IMR-90 (cell line): ENCODE data around the gene CARF. TPM values are rescaled to one million over a fixed set of nuclear protein-coding genes. Genes with fewer than 3 reads are reported as not detected.

Source experiments
- ATAC-seq: fragments of 200-7000 bp; cut with Tn5 transposase; 2 replicates; pipeline ENCODE4 v1.9.1; 2020; ENCODE audit warnings: low read depth, mild to moderate bottlenecking, moderate library complexity
- BruUV-seq: library from RNA; stranded (reverse); fragments of 400-500 nt; replicated peaks from 2 replicates; lab custom pipeline; 2021; lab: Mats Ljungman, UMichigan
- CTCF ChIA-PET: fragments of 300-600 bp; formaldehyde crosslinking; extraction: SDS; loops from one replicate; lab custom pipeline; 2021; ENCODE audit warnings: antibody characterized with exemption; lab: Yijun Ruan, JAX
- POLR2A ChIA-PET: fragments of 300-600 bp; sonication (Branson Sonifier 250); formaldehyde crosslinking; loops from one replicate; lab custom pipeline; 2022; ENCODE audit warnings: antibody characterized with exemption; ENCODE audit not compliant: unreplicated experiment; lab: Charles Lee
- DNase-seq: peaks from one replicate; pipeline ENCODE4 v3.0.0; 2013
- H2AFZ ChIP-seq: replicated peaks from 2 replicates; pipeline ENCODE3; 2013; ENCODE audit warnings: low read length, mild to moderate bottlenecking; ENCODE audit not compliant: poor library complexity
- H2AK5ac ChIP-seq: 2 replicates; pipeline ENCODE4 v1.6.1; 2013; ENCODE audit warnings: low read depth, low read length, inconsistent platforms
- H2AK9ac ChIP-seq: replicated peaks from 2 replicates; pipeline ENCODE3; 2013; ENCODE audit warnings: mild to moderate bottlenecking, low read depth, low read length, moderate library complexity; ENCODE audit not compliant: poor library complexity
- H2BK120ac ChIP-seq: 2 replicates; pipeline ENCODE4 v1.6.1; 2013; ENCODE audit warnings: low read depth, low read length, inconsistent platforms
- H2BK15ac ChIP-seq: 3 replicates; pipeline ENCODE4 v1.6.1; 2013; ENCODE audit warnings: low read depth, low read length, inconsistent platforms
- H2BK20ac ChIP-seq: 2 replicates; pipeline ENCODE4 v1.6.1; 2013; ENCODE audit warnings: low read depth, mild to moderate bottlenecking, inconsistent platforms, low read length, moderate library complexity
- H2BK5ac ChIP-seq: 2 replicates; pipeline ENCODE4 v1.6.1; 2013; ENCODE audit warnings: mild to moderate bottlenecking, low read depth, low read length, inconsistent platforms; ENCODE audit not compliant: poor library complexity, severe bottlenecking
- H3K14ac ChIP-seq: replicated peaks from 2 replicates; pipeline ENCODE4 v1.6.1; 2013; ENCODE audit warnings: low read depth, low read length, inconsistent platforms
- H3K18ac ChIP-seq: 2 replicates; pipeline ENCODE4 v1.6.1; 2013; ENCODE audit warnings: low read depth, low read length, control low read depth
- H3K23ac ChIP-seq: 2 replicates; pipeline ENCODE4 v1.6.1; 2013; ENCODE audit warnings: low read depth, low read length, inconsistent platforms
- H3K27ac ChIP-seq: 2 replicates; pipeline ENCODE4 v1.5.1; 2013; ENCODE audit warnings: mild to moderate bottlenecking, control low read depth, low read length; ENCODE audit not compliant: insufficient read depth
- H3K27me3 ChIP-seq: 2 replicates; pipeline ENCODE4 v1.6.1; 2013; ENCODE audit warnings: low read length; ENCODE audit not compliant: control insufficient read depth, insufficient read depth
- H3K36me3 ChIP-seq: 2 replicates; pipeline ENCODE4 v1.6.1; 2013; ENCODE audit warnings: low read length, mixed read lengths; ENCODE audit not compliant: control insufficient read depth, insufficient read depth
- H3K4ac ChIP-seq: 2 replicates; pipeline ENCODE4 v1.6.1; 2013; ENCODE audit warnings: low read depth, low read length, inconsistent platforms
- H3K4me1 ChIP-seq: 2 replicates; pipeline ENCODE4 v1.6.1; 2013; ENCODE audit warnings: low read length, mixed read lengths; ENCODE audit not compliant: control insufficient read depth, insufficient read depth
- H3K4me2 ChIP-seq: 2 replicates; pipeline ENCODE4 v1.6.1; 2013; ENCODE audit warnings: low read depth, mild to moderate bottlenecking, control low read depth, low read length, moderate library complexity
- H3K4me3 ChIP-seq: 2 replicates; pipeline ENCODE4 v1.5.1; 2013; ENCODE audit warnings: low read depth, mild to moderate bottlenecking, control low read depth, low read length, moderate library complexity; ENCODE audit not compliant: insufficient read depth
- H3K56ac ChIP-seq: 2 replicates; pipeline ENCODE4 v1.6.1; 2013; ENCODE audit warnings: low read length, inconsistent platforms; ENCODE audit not compliant: insufficient read depth; ENCODE audit errors: extremely low read depth
- H3K79me1 ChIP-seq, 2 experiments: 2 replicates each; pipeline ENCODE4 v1.6.1; 2013; ENCODE audit warnings: low read length in 2 of 2, inconsistent platforms in 1 of 2, low read depth in 1 of 2
- H3K9ac ChIP-seq: 2 replicates; pipeline ENCODE4 v1.6.1; 2013; ENCODE audit warnings: low read depth, low read length, control low read depth
- H3K9me1 ChIP-seq: 2 replicates; pipeline ENCODE4 v1.6.1; 2013; ENCODE audit warnings: low read length, inconsistent platforms; ENCODE audit not compliant: insufficient read depth
- H3K9me3 ChIP-seq: 2 replicates; pipeline ENCODE4 v1.6.1; 2013; ENCODE audit warnings: low read length; ENCODE audit not compliant: control insufficient read depth, insufficient read depth
- H4K20me1 ChIP-seq: 2 replicates; pipeline ENCODE4 v1.6.1; 2013; ENCODE audit warnings: low read length, inconsistent platforms; ENCODE audit not compliant: insufficient read depth
- H4K5ac ChIP-seq: 2 replicates; pipeline ENCODE4 v1.6.1; 2013; ENCODE audit warnings: mild to moderate bottlenecking, low read depth, low read length, control low read depth
- H4K8ac ChIP-seq, 2 experiments: 2 replicates each; pipeline ENCODE4 v1.6.1; 2013; ENCODE audit warnings: low read depth in 2 of 2, low read length in 2 of 2, control low read depth in 1 of 2, inconsistent platforms in 1 of 2
- H4K91ac ChIP-seq: 2 replicates; pipeline ENCODE4 v1.6.1; 2013; ENCODE audit warnings: low read depth, low read length, inconsistent platforms; ENCODE audit not compliant: insufficient read depth
- BHLHE40 ChIP-seq: fragments of 150-350 bp; IDR thresholded peaks from 2 replicates; pipeline ENCODE4 v1.6.1; 2016; ENCODE audit warnings: mild to moderate bottlenecking, low read depth, low read length
- CEBPB ChIP-seq: IDR thresholded peaks from 2 replicates; pipeline ENCODE4 v1.6.1; 2012; ENCODE audit warnings: low read depth, low read length, improper control_type of control experiment
- CHD1 ChIP-seq: IDR thresholded peaks from 2 replicates; pipeline ENCODE4 v1.6.1; 2012; ENCODE audit warnings: low read depth, low read length, improper control_type of control experiment
- FOS ChIP-seq: fragments of 150-350 bp; IDR thresholded peaks from 2 replicates; pipeline ENCODE4 v1.6.1; 2016; ENCODE audit warnings: low read depth, low read length
- MAFK ChIP-seq: IDR thresholded peaks from 2 replicates; pipeline ENCODE4 v1.6.1; 2012; ENCODE audit warnings: low read depth, low read length, improper control_type of control experiment
- MAZ ChIP-seq: IDR thresholded peaks from 2 replicates; pipeline ENCODE4 v1.6.1; 2012; ENCODE audit warnings: low read depth, mild to moderate bottlenecking, low read length, improper control_type of control experiment, moderate library complexity, borderline replicate concordance
- MXI1 ChIP-seq: IDR thresholded peaks from 2 replicates; pipeline ENCODE4 v1.6.1; 2012; ENCODE audit warnings: low read depth, mild to moderate bottlenecking, low read length, moderate library complexity, borderline replicate concordance
- NFE2L2 ChIP-seq: fragments of 150-350 bp; IDR thresholded peaks from 2 replicates; pipeline ENCODE4 v1.6.1; 2016; ENCODE audit warnings: low read depth, mild to moderate bottlenecking, low read length
- POLR2A ChIP-seq: IDR thresholded peaks from 2 replicates; pipeline ENCODE4 v1.6.1; 2012; ENCODE audit warnings: mild to moderate bottlenecking, low read depth, low read length
- RAD21 ChIP-seq: IDR thresholded peaks from 2 replicates; pipeline ENCODE4 v1.6.1; 2012; ENCODE audit warnings: low read length, improper control_type of control experiment
- RCOR1 ChIP-seq: IDR thresholded peaks from 2 replicates; pipeline ENCODE4 v1.6.1; 2012; ENCODE audit warnings: mild to moderate bottlenecking, low read length, improper control_type of control experiment; ENCODE audit not compliant: insufficient replicate concordance
- RFX5 ChIP-seq: IDR thresholded peaks from 2 replicates; pipeline ENCODE4 v1.8.0; 2012; ENCODE audit warnings: low read depth, mild to moderate bottlenecking, low read length, moderate library complexity
- SMC3 ChIP-seq: fragments of 150-350 bp; IDR thresholded peaks from 2 replicates; pipeline ENCODE4 v1.6.1; 2016; ENCODE audit warnings: low read depth, mild to moderate bottlenecking, antibody characterized with exemption, low read length, moderate library complexity
- WGBS, 2 experiments: methylation state at CpG; one replicate each; pipeline versions ENCODE4 v1.1.5 to v1.1.7; 2013; ENCODE audit warnings: missing lambda C conversion rate in 2 of 2; ENCODE audit not compliant: insufficient read length in 1 of 2; ENCODE audit errors: extremely low coverage in 2 of 2; 5-methylcytosine and 5-hydroxymethylcytosine counted together
- dilution Hi-C: fragments of 300-500 bp; cut with HindIII; formaldehyde crosslinking; loops from one replicate; pipeline ENCODE4 v1.14.3; 2018; ENCODE audit warnings: low sequenced_read_pairs; ENCODE audit not compliant: unreplicated experiment
- in situ Hi-C: fragments of 300-500 bp; cut with MboI; formaldehyde crosslinking; loops from 3 replicates; pipeline ENCODE4 v1.14.3; 2019; ENCODE audit warnings: low sequenced_read_pairs, inconsistent platforms, mixed read lengths
- intact Hi-C: fragments of 100-400 bp; cut with micrococcal nuclease; formaldehyde crosslinking; loops from 2 replicates; pipeline ENCODE4 v1.10.0; 2022
- polyA plus RNA-seq, 3 experiments: library from polyadenylated mRNA; depleted of rRNA; stranded (reverse); fragments of >200 nt; gene quantifications; 2 replicates each; pipeline ENCODE4 v1.2.3, GENCODE V29; 2012; ENCODE audit warnings: low replicate concordance in 1 of 3
- total RNA-seq: library from RNA; depleted of rRNA; stranded (reverse); fragments of >200 nt; gene quantifications from 2 replicates; pipeline ENCODE4 v1.2.3, GENCODE V29; 2012
- TF ChIP-seq, protein P1 (sequence below): fragments of 150-350 bp; IDR thresholded peaks from 2 replicates; pipeline ENCODE4 v1.6.1; 2016; ENCODE audit warnings: low read depth, mild to moderate bottlenecking, low read length, moderate library complexity, borderline replicate concordance
- TF ChIP-seq, protein P2 (sequence below): fragments of 150-350 bp; IDR thresholded peaks from 2 replicates; pipeline ENCODE4 v1.6.1; 2017; ENCODE audit warnings: mild to moderate bottlenecking, antibody characterized with exemption, low read length, low read depth
- TF ChIP-seq, protein P3 (sequence below): conservative IDR thresholded peaks from 2 replicates; pipeline ENCODE4 v1.5.1; 2012; ENCODE audit warnings: mild to moderate bottlenecking, low read depth, low read length, improper control_type of control experiment

CARF gene
- total and polyA plus RNA-seq, 2 of the 4 experiments (the other 2 are of a cell fraction): 2.4 to 5.6 TPM

DNA sequence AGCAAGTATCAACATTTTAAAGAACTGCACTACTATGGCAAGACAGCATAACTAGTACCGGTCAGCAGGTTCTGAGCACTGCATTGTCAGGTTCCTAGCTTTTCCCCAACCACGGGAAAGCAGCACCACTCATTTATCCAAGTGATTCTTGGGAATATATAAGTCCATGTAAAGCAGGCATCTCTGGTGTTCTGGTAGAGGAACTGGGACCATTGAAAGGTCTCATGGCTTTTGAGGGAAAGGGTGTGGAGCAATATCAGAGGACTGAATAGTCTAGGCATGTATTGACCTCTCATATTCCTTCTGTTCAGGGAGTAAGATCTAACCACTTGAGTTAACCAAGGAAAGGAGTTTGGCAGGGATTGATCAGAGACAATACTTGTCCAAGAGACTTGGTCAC, 34.4 kb upstream of the CARF start:
- Histone ChIP-seq H3K4me1 (no peaks in the 10 kb centered on the region), H2BK5ac (no peak overlapping the region), H4K8ac (no peak overlapping the region), H2AK5ac (no peak overlapping the region), H3K18ac (no peak overlapping the region), H4K91ac (no peak overlapping the region), H3K4me3 (no peak overlapping the region), H4K5ac (no peak overlapping the region), H3K36me3 (peaks cover 9% of the 10 kb centered on the region; the same call in 1 of the 2 replicates), H3K14ac (no peak overlapping the region), H3K9me1 (no peaks in the 10 kb centered on the region), H2BK120ac (no peak overlapping the region), H2AFZ (no peak overlapping the region), H2BK15ac (no peak overlapping the region), H3K4ac (no peak overlapping the region), H3K4me2 (no peak overlapping the region), H2BK20ac (no peak overlapping the region), H3K56ac (no peak overlapping the region), H3K79me1 (no peaks in the 10 kb centered on the region), H2AK9ac (no peak overlapping the region), H3K27ac (no peak overlapping the region), H4K20me1 (no peaks in the 10 kb centered on the region), H3K9ac (no peak overlapping the region), H3K27me3 (no peaks in the 10 kb centered on the region), H3K23ac (no peak overlapping the region), H3K9me3 (no peaks in the 10 kb centered on the region)
- in situ Hi-C loops: loop anchor here (10.0 kb wide), 1 partner anchor 283 kb away; no protein-coding TSS in a partner anchor
- intact Hi-C loops: no loop called here
- dilution Hi-C loops: no loop called here
- CTCF ChIA-PET: no interaction called here
- WGBS, 2 experiments: no CpG with 5 or more reads among the region's 2 CpGs
- POLR2A ChIA-PET: no interaction called here
- ATAC-seq (no peak), DNase-seq (no peak)
- BruUV-seq: no TSS peak
- TF ChIP-seq, protein P1, sequence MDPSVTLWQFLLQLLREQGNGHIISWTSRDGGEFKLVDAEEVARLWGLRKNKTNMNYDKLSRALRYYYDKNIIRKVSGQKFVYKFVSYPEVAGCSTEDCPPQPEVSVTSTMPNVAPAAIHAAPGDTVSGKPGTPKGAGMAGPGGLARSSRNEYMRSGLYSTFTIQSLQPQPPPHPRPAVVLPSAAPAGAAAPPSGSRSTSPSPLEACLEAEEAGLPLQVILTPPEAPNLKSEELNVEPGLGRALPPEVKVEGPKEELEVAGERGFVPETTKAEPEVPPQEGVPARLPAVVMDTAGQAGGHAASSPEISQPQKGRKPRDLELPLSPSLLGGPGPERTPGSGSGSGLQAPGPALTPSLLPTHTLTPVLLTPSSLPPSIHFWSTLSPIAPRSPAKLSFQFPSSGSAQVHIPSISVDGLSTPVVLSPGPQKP: no peak
- TF ChIP-seq RAD21 (no peak), POLR2A (no peak), MAZ (no peak), FOS (no peak), CHD1 (no peak), MAFK (no peak), BHLHE40 (no peak), MXI1 (no peak), CEBPB (no peak), RFX5 (no peak), NFE2L2 (no peak), RCOR1 (no peak), SMC3 (no peak)
- TF ChIP-seq, protein P2, sequence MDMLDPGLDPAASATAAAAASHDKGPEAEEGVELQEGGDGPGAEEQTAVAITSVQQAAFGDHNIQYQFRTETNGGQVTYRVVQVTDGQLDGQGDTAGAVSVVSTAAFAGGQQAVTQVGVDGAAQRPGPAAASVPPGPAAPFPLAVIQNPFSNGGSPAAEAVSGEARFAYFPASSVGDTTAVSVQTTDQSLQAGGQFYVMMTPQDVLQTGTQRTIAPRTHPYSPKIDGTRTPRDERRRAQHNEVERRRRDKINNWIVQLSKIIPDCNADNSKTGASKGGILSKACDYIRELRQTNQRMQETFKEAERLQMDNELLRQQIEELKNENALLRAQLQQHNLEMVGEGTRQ: no peak
- TF ChIP-seq, protein P3, sequence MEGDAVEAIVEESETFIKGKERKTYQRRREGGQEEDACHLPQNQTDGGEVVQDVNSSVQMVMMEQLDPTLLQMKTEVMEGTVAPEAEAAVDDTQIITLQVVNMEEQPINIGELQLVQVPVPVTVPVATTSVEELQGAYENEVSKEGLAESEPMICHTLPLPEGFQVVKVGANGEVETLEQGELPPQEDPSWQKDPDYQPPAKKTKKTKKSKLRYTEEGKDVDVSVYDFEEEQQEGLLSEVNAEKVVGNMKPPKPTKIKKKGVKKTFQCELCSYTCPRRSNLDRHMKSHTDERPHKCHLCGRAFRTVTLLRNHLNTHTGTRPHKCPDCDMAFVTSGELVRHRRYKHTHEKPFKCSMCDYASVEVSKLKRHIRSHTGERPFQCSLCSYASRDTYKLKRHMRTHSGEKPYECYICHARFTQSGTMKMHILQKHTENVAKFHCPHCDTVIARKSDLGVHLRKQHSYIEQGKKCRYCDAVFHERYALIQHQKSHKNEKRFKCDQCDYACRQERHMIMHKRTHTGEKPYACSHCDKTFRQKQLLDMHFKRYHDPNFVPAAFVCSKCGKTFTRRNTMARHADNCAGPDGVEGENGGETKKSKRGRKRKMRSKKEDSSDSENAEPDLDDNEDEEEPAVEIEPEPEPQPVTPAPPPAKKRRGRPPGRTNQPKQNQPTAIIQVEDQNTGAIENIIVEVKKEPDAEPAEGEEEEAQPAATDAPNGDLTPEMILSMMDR: no peak
